H9 (cell line): ENCODE measurements around the gene WDR82. TPM values are rescaled to one million over a fixed set of nuclear protein-coding genes. Genes with fewer than 3 reads are reported as not detected.
"Not testable (repeated sequence)": the region's sequence is repeated elsewhere in the genome, so short reads cannot be mapped to it uniquely, and the experiment has no call there.

Experiments
- DNase-seq: peaks from one replicate; pipeline ENCODE4 v3.0.0-alpha.2; 2017
- H2AFZ ChIP-seq: one replicate; pipeline ENCODE4 v1.6.1; 2013; ENCODE audit warnings: mild to moderate bottlenecking, low read length, control low read depth, moderate library complexity
- H2AK5ac ChIP-seq: 2 replicates; pipeline ENCODE4 v1.6.1; 2013; ENCODE audit warnings: low read length, control low read depth, mixed read lengths; ENCODE audit not compliant: insufficient read length
- H2BK120ac ChIP-seq: one replicate; pipeline ENCODE4 v1.6.1; 2013; ENCODE audit warnings: low read depth, mild to moderate bottlenecking, low read length, control low read depth, inconsistent platforms; ENCODE audit not compliant: poor library complexity, severe bottlenecking
- H2BK12ac ChIP-seq: 2 replicates; pipeline ENCODE4 v1.6.1; 2013; ENCODE audit warnings: low read length, control low read depth, mixed read lengths, low read depth; ENCODE audit not compliant: insufficient read length
- H2BK15ac ChIP-seq: 2 replicates; pipeline ENCODE4 v1.6.1; 2013; ENCODE audit warnings: low read depth, low read length, control low read depth
- H2BK20ac ChIP-seq: one replicate; pipeline ENCODE4 v1.6.1; 2013; ENCODE audit warnings: low read depth, mild to moderate bottlenecking, low read length, control low read depth, inconsistent platforms; ENCODE audit not compliant: poor library complexity, severe bottlenecking
- H2BK5ac ChIP-seq: 2 replicates; pipeline ENCODE4 v1.6.1; 2013; ENCODE audit warnings: low read length, control low read depth, mixed read lengths; ENCODE audit not compliant: insufficient read length
- H3K14ac ChIP-seq: 2 replicates; pipeline ENCODE4 v1.6.1; 2013; ENCODE audit warnings: low read length, control low read depth; ENCODE audit not compliant: insufficient read depth
- H3K18ac ChIP-seq: 2 replicates; pipeline ENCODE4 v1.6.1; 2013; ENCODE audit warnings: low read depth, mild to moderate bottlenecking, mixed read lengths, low read length, control low read depth; ENCODE audit not compliant: insufficient read length
- H3K23ac ChIP-seq: 2 replicates; pipeline ENCODE4 v1.6.1; 2013; ENCODE audit warnings: low read length, control low read depth, mixed read lengths, low read depth; ENCODE audit not compliant: insufficient read length
- H3K23me2 ChIP-seq: 2 replicates; pipeline ENCODE4 v1.6.1; 2013; ENCODE audit warnings: low read depth, mild to moderate bottlenecking, mixed read lengths, low read length, control low read depth; ENCODE audit not compliant: insufficient read length, poor library complexity, severe bottlenecking
- H3K27ac ChIP-seq: 2 replicates; pipeline ENCODE4 v1.5.1; 2013; ENCODE audit warnings: low read length, control low read depth, mixed read lengths, low read depth; ENCODE audit not compliant: insufficient read length
- H3K27me3 ChIP-seq: 2 replicates; pipeline ENCODE4 v1.6.1; 2013; ENCODE audit warnings: low read length, control low read depth, inconsistent platforms; ENCODE audit not compliant: insufficient read depth
- H3K4ac ChIP-seq: 2 replicates; pipeline ENCODE4 v1.6.1; 2013; ENCODE audit warnings: low read depth, mild to moderate bottlenecking, control low read depth, inconsistent platforms, low read length, moderate library complexity
- H3K4me1 ChIP-seq: 2 replicates; pipeline ENCODE4 v1.6.1; 2013; ENCODE audit warnings: low read length, control low read depth, inconsistent platforms; ENCODE audit not compliant: insufficient read depth
- H3K4me2 ChIP-seq: 2 replicates; pipeline ENCODE4 v1.6.1; 2013; ENCODE audit warnings: low read length, control low read depth, mixed read lengths; ENCODE audit not compliant: insufficient read length, insufficient read depth
- H3K56ac ChIP-seq: 2 replicates; pipeline ENCODE4 v1.6.1; 2013; ENCODE audit warnings: low read depth, mild to moderate bottlenecking, mixed read lengths, low read length, control low read depth; ENCODE audit not compliant: insufficient read length
- H3K79me1 ChIP-seq: 2 replicates; pipeline ENCODE4 v1.6.1; 2013; ENCODE audit warnings: low read depth, mild to moderate bottlenecking, moderate library complexity, low read length, control low read depth, inconsistent platforms; ENCODE audit not compliant: insufficient read depth, poor library complexity, severe bottlenecking
- H3K79me2 ChIP-seq: 2 replicates; pipeline ENCODE4 v1.6.1; 2013; ENCODE audit warnings: low read length, control low read depth, inconsistent platforms; ENCODE audit not compliant: insufficient read depth
- H3K9ac ChIP-seq: 2 replicates; pipeline ENCODE4 v1.6.1; 2013; ENCODE audit warnings: low read length, control low read depth, mixed read lengths; ENCODE audit not compliant: insufficient read length; ENCODE audit errors: extremely low read depth
- H3K9me3 ChIP-seq: one replicate; pipeline ENCODE4 v1.6.1; 2013; ENCODE audit warnings: low read depth, low read length, inconsistent platforms; ENCODE audit not compliant: control insufficient read depth
- H3T11ph ChIP-seq: one replicate; pipeline ENCODE4 v1.6.1; 2013; ENCODE audit warnings: mild to moderate bottlenecking, low read length, control low read depth, inconsistent platforms
- H4K20me1 ChIP-seq: one replicate; pipeline ENCODE4 v1.6.1; 2013; ENCODE audit not compliant: control insufficient read depth, insufficient read length, insufficient read depth
- H4K5ac ChIP-seq: 2 replicates; pipeline ENCODE4 v1.6.1; 2013; ENCODE audit warnings: low read depth, mild to moderate bottlenecking, mixed read lengths, low read length, control low read depth; ENCODE audit not compliant: insufficient read length
- H4K8ac ChIP-seq: replicated peaks from 2 replicates; pipeline ENCODE4 v1.6.1; 2013; ENCODE audit warnings: low read length, control low read depth, mixed read lengths, low read depth; ENCODE audit not compliant: insufficient read length
- H4K91ac ChIP-seq: 2 replicates; pipeline ENCODE4 v1.6.1; 2013; ENCODE audit warnings: low read depth, mild to moderate bottlenecking, moderate library complexity, mixed read lengths, low read length, control low read depth; ENCODE audit not compliant: insufficient read length
- H3K27ac Mint-ChIP-seq, 3 experiments: 2 replicates in 2 of 3; 3 replicates in 1 of 3; pipeline ENCODE4 v1.8.0; 2020 to 2021; ENCODE audit warnings: mixed read lengths in 3 of 3, mild to moderate bottlenecking in 1 of 3, moderate library complexity in 1 of 3
- H3K27me3 Mint-ChIP-seq: 2 replicates; pipeline ENCODE4 v1.8.0; 2021; ENCODE audit warnings: low read depth, mild to moderate bottlenecking, moderate library complexity, mixed read lengths
- H3K36me3 Mint-ChIP-seq, 3 experiments: 2 replicates in 2 of 3; 3 replicates in 1 of 3; pipeline ENCODE4 v1.8.0; 2020 to 2021; ENCODE audit warnings: low read depth in 3 of 3, mixed read lengths in 3 of 3; ENCODE audit not compliant: insufficient read depth in 1 of 3
- H3K4me1 Mint-ChIP-seq, 2 experiments: 2 replicates each; pipeline ENCODE4 v1.8.0; 2020; ENCODE audit warnings: mixed read lengths in 2 of 2
- H3K4me3 Mint-ChIP-seq, 2 experiments: 2 replicates in 1 of 2; 3 replicates in 1 of 2; pipeline ENCODE4 v1.8.0; 2020 to 2021; ENCODE audit warnings: mild to moderate bottlenecking in 2 of 2, mixed read lengths in 2 of 2, moderate library complexity in 1 of 2
- H3K9me3 Mint-ChIP-seq, 2 experiments: 2 replicates in 1 of 2; 3 replicates in 1 of 2; pipeline ENCODE4 v1.8.0; 2020; ENCODE audit warnings: mild to moderate bottlenecking in 2 of 2, mixed read lengths in 2 of 2, moderate library complexity in 1 of 2
- CTCF ChIP-seq: fragments of 200-600 bp; sonication (generic); conservative IDR thresholded peaks from 3 replicates; pipeline ENCODE4 v1.8.0; 2021; ENCODE audit warnings: antibody characterized with exemption, mild to moderate bottlenecking
- WGBS: extraction: QIAGEN DNeasy Blood & Tissue Kit; methylation state at CpG from one replicate; pipeline ENCODE4 v1.1.7; 2013; ENCODE audit warnings: missing lambda C conversion rate, low lambda C conversion rate, mixed read lengths; ENCODE audit not compliant: insufficient read length; ENCODE audit errors: extremely low coverage; 5-methylcytosine and 5-hydroxymethylcytosine counted together
- total RNA-seq: library from RNA; stranded (reverse); gene quantifications from 2 replicates; pipeline ENCODE4 v1.2.1, GENCODE V29; 2021

WDR82 gene
- total RNA-seq, 1 experiment from 2014 or later = 83.1 TPM

- no peak overlapping the region for H3K9ac ChIP-seq
- no peak overlapping the region for H3T11ph ChIP-seq
- no peak overlapping the region for H2BK20ac ChIP-seq
- H3K4ac ChIP-seq = no peak overlapping the region
- no peak overlapping the region for H3K56ac ChIP-seq
- Mint-ChIP-seq H3K9me3 (0 out of 5 replicates have a peak, but pooled peaks cover 0 to 3% of the 10 kb centered on the region in 2 experiments), H3K4me1 (peaks cover 18 to 24% of the 10 kb centered on the region in 2 experiments), H3K27ac (no peak overlapping the region), H3K4me3 (no peak overlapping the region), H3K27me3 (no peaks in the 10 kb centered on the region), H3K36me3 (peaks cover 30 to 73% (median 67%) of the 10 kb centered on the region in 3 experiments)
- no peak overlapping the region for H3K23ac ChIP-seq
- no peak overlapping the region for H2BK5ac ChIP-seq
- no peak for TF ChIP-seq CTCF
- H3K4me2 ChIP-seq = no peak overlapping the region
- no CpG with 5 or more reads among the region's 3 CpGs for WGBS
- no peak overlapping the region for H2BK120ac ChIP-seq
- H3K9me3 ChIP-seq = no peaks in the 10 kb centered on the region
- peaks cover 10% of the 10 kb centered on the region for H3K23me2 ChIP-seq
- no peak for DNase-seq
- H3K79me1 ChIP-seq = peaks cover 4% of the 10 kb centered on the region
- no peaks in the 10 kb centered on the region for H3K27me3 ChIP-seq
- no peak overlapping the region for H2AFZ ChIP-seq
- no peaks in the 10 kb centered on the region for H4K20me1 ChIP-seq
- H3K4me1 ChIP-seq = 0 out of 2 replicates have a peak, but pooled peaks cover 3% of the 10 kb centered on the region
- H3K27ac ChIP-seq = no peak overlapping the region
- H2BK12ac ChIP-seq = no peak overlapping the region
- H3K18ac ChIP-seq = no peak overlapping the region
- no peak overlapping the region for H3K14ac ChIP-seq
- H3K79me2 ChIP-seq = peaks cover 62% of the 10 kb centered on the region
- H2AK5ac ChIP-seq = no peak overlapping the region
- H4K91ac ChIP-seq = no peak overlapping the region
- H4K8ac ChIP-seq = no peak overlapping the region
- no peak overlapping the region for H4K5ac ChIP-seq
- H2BK15ac ChIP-seq = no peak overlapping the region
Measured at GRCh38 chr3:52272831-52273230, 5.6 kb downstream of the WDR82 start.

GRCh38 chr3:52272172-52272571, 6.3 kb downstream of the WDR82 start:
- H3K23me2 ChIP-seq, H3K27me3 ChIP-seq, H3K9me3 ChIP-seq, H3K4me3 Mint-ChIP-seq, H4K8ac ChIP-seq, H3K4me2 ChIP-seq, H3K18ac ChIP-seq, H4K91ac ChIP-seq, H3T11ph ChIP-seq, H2AK5ac ChIP-seq, H3K79me1 ChIP-seq, H3K9ac ChIP-seq, H2AFZ ChIP-seq, H2BK120ac ChIP-seq, H4K20me1 ChIP-seq, H2BK5ac ChIP-seq, H3K4me1 ChIP-seq, H3K27me3 Mint-ChIP-seq, H3K56ac ChIP-seq, H3K9me3 Mint-ChIP-seq, H3K14ac ChIP-seq, H2BK15ac ChIP-seq, H3K23ac ChIP-seq, H3K27ac ChIP-seq, H2BK12ac ChIP-seq, DNase-seq, H2BK20ac ChIP-seq, H3K4ac ChIP-seq, H4K5ac ChIP-seq: not testable (repeated sequence)
- peaks cover 31 to 74% (median 67%) of the 10 kb centered on the region in 3 experiments; a peak in 6 of 7 replicates for H3K36me3 Mint-ChIP-seq
- peaks cover 18 to 22% of the 10 kb centered on the region in 2 experiments for H3K4me1 Mint-ChIP-seq
- peak overlapping the region in 1 of 3 experiments; percentile 55; a peak in 2 of 7 replicates for H3K27ac Mint-ChIP-seq
- no CpG with 5 or more reads among the region's 9 CpGs for WGBS
- H3K79me2 ChIP-seq = peaks cover 56% of the 10 kb centered on the region
